Stomach (tissue), 9 donors: Measurements from ENCODE around the gene CDH9. TPM values are rescaled to one million over a fixed set of nuclear protein-coding genes. Genes with fewer than 3 reads are reported as not detected.

Experiments used
- DNase-seq, 2 donors: peaks; one replicate each; pipeline versions ENCODE4 v3.0.0 to v3.0.0-alpha.2; 2013 to 2019
- H3K27ac ChIP-seq, 5 donors: fragments of 200-600 bp in 4 of 5; sonication (generic) in 4 of 5; one replicate each; pipeline ENCODE4 v1.5.1; 2013 to 2019; ENCODE audit warnings: mild to moderate bottlenecking in 1 of 5, moderate library complexity in 1 of 5
- H3K27me3 ChIP-seq, 3 donors: fragments of 200-600 bp; sonication (generic); one replicate each; pipeline ENCODE4 v1.5.1; 2017 to 2019; ENCODE audit warnings: mixed run types in 1 of 3
- H3K36me3 ChIP-seq, 4 donors: fragments of 200-600 bp; sonication (generic); 1 replicate in 3 of 4; 2 replicates in 1 of 4; pipeline ENCODE4 v1.5.1; 2016 to 2019
- H3K4me1 ChIP-seq, 4 donors: fragments of 200-600 bp; sonication (generic); one replicate each; pipeline ENCODE4 v1.5.1; 2016 to 2019
- H3K4me3 ChIP-seq, 4 donors: fragments of 200-600 bp; sonication (generic) in 3 of 4; one replicate each; pipeline ENCODE4 v1.5.1; 2016 to 2019; ENCODE audit warnings: mild to moderate bottlenecking in 1 of 4
- H3K9me3 ChIP-seq, 4 donors: fragments of 200-600 bp; sonication (generic); one replicate each; pipeline ENCODE4 v1.5.1; 2016 to 2019
- EP300 ChIP-seq: sonication (generic); formaldehyde crosslinking; IDR thresholded peaks from one replicate; pipeline ENCODE4 v1.6.1; 2017; ENCODE audit warnings: antibody characterized with exemption
- POLR2A ChIP-seq, 4 donors: fragments of 450-650 bp; IDR thresholded peaks; one replicate each; pipeline ENCODE4 v1.6.1; 2016; ENCODE audit warnings: antibody characterized with exemption in 4 of 4, control low read depth in 2 of 4, mild to moderate bottlenecking in 1 of 4, moderate library complexity in 1 of 4
- POLR2AphosphoS5 ChIP-seq, 3 donors: sonication (generic); formaldehyde crosslinking; IDR thresholded peaks; one replicate each; pipeline ENCODE4 v1.6.1; 2016; ENCODE audit warnings: antibody characterized with exemption in 3 of 3
- WGBS, 5 donors: extraction: QIAGEN DNeasy Blood & Tissue Kit in 3 of 5; methylation state at CpG; one replicate each; pipeline versions ENCODE4 v1.1.5 to v1.1.7; 2013 to 2018; 5-methylcytosine and 5-hydroxymethylcytosine counted together
- intact Hi-C: fragments of 100-400 bp; cut with DNase I; formaldehyde crosslinking; loops from one replicate; pipeline ENCODE4 v1.15.1; 2023; ENCODE audit warnings: low total_unique reads
- polyA plus RNA-seq, 3 donors: library from polyadenylated mRNA; stranded (reverse); fragments of 200-250 nt; gene quantifications; one replicate each; pipeline ENCODE4 v1.2.3, GENCODE V29; 2013
- total RNA-seq, 5 donors: library from RNA; depleted of rRNA; stranded (reverse); fragments of >200 nt; gene quantifications; one replicate each; pipeline versions ENCODE4 v1.1.0 to v1.2.3, GENCODE V29; 2014 to 2016
- TF ChIP-seq, protein P1 (sequence below), 7 experiments: fragments of 450-650 bp in 4 of 7; fragments of 200-600 bp in 3 of 7; sonication (generic) in 3 of 7; IDR thresholded peaks; one replicate each; pipeline ENCODE4 v1.5.1; 2016 to 2019; ENCODE audit warnings: antibody characterized with exemption in 7 of 7, control low read depth in 2 of 7, mild to moderate bottlenecking in 1 of 7
- donor health status: healthy with polysubstance abuse.
- donor health status: Bipolar disorder and iron deficiency.
- donor health status: healthy.

The CDH9 gene
- total and polyA plus RNA-seq, 8 donors = 2.0 TPM; not detected in 7

DNA sequence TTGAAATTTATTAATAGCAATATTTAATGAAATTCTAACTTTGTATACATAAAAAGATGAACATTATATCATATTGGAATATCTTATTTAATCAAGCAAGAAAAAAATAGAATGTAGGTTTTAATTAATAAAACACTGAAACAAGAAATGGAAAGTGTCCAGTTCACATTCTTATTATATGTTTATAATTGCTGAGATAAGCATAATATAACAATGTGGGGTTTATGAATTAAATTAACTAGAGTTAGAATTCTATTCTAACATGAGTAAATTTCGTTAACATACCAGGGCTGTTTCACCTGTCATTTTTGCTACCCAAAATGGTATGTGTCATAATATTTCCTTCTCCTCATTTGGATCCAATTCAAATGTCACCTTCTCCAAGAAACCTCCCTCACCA lies 12.3 kb downstream of the CDH9 start:
- no peaks in the 10 kb centered on the region for H3K36me3 ChIP-seq
- H3K4me3 ChIP-seq = no peak overlapping the region
- intact Hi-C loops = no loop called here
- H3K27ac ChIP-seq = no peak overlapping the region
- TF ChIP-seq POLR2AphosphoS5 (IDR thresholded peaks at IDR 0.05) (no peak), EP300 (no peak), POLR2A (IDR thresholded peaks at IDR 0.05) (no peak)
- TF ChIP-seq, protein P1, sequence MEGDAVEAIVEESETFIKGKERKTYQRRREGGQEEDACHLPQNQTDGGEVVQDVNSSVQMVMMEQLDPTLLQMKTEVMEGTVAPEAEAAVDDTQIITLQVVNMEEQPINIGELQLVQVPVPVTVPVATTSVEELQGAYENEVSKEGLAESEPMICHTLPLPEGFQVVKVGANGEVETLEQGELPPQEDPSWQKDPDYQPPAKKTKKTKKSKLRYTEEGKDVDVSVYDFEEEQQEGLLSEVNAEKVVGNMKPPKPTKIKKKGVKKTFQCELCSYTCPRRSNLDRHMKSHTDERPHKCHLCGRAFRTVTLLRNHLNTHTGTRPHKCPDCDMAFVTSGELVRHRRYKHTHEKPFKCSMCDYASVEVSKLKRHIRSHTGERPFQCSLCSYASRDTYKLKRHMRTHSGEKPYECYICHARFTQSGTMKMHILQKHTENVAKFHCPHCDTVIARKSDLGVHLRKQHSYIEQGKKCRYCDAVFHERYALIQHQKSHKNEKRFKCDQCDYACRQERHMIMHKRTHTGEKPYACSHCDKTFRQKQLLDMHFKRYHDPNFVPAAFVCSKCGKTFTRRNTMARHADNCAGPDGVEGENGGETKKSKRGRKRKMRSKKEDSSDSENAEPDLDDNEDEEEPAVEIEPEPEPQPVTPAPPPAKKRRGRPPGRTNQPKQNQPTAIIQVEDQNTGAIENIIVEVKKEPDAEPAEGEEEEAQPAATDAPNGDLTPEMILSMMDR (IDR thresholded peaks at IDR 0.05) = no peak
- 26 to 49% (median 35%) methylated on average over 1 of the region's 1 CpG for WGBS, 5 donors
- H3K27me3 ChIP-seq = no peaks in the 10 kb centered on the region
- no peaks in the 10 kb centered on the region for H3K9me3 ChIP-seq
- no peak for DNase-seq
- H3K4me1 ChIP-seq = no peaks in the 10 kb centered on the region

- H3K4me1 ChIP-seq = no peaks in the 10 kb centered on the region
- no peaks in the 10 kb centered on the region for H3K36me3 ChIP-seq
- WGBS, 5 donors = 33 to 68% (median 46%) methylated on average over 1 of the region's 1 CpG
- TF ChIP-seq EP300 (no peak), POLR2AphosphoS5 (IDR thresholded peaks at IDR 0.05) (no peak), POLR2A (IDR thresholded peaks at IDR 0.05) (no peak)
- TF ChIP-seq, protein P1 (IDR thresholded peaks at IDR 0.05) = no peak
- H3K9me3 ChIP-seq = no peaks in the 10 kb centered on the region
- H3K27ac ChIP-seq = no peak overlapping the region
- DNase-seq = no peak
- intact Hi-C loops = no loop called here
- no peak overlapping the region for H3K4me3 ChIP-seq
- H3K27me3 ChIP-seq = no peaks in the 10 kb centered on the region
Measured at GRCh38 chr5:27021471-27021870, 16.9 kb downstream of the CDH9 start.

GRCh38 chr5:27020973-27021372 lies 17.4 kb downstream of the CDH9 start:
- H3K36me3 ChIP-seq = no peaks in the 10 kb centered on the region
- DNase-seq = peak in 1 of 2 donors; percentile 30
- no peak for TF ChIP-seq POLR2AphosphoS5 (IDR thresholded peaks at IDR 0.05)
- no peak for TF ChIP-seq POLR2A (IDR thresholded peaks at IDR 0.05)
- no peak for TF ChIP-seq EP300
- TF ChIP-seq, protein P1 (IDR thresholded peaks at IDR 0.05) = no peak
- no peaks in the 10 kb centered on the region for H3K27me3 ChIP-seq
- intact Hi-C loops = no loop called here
- H3K9me3 ChIP-seq = no peaks in the 10 kb centered on the region
- no peak overlapping the region for H3K27ac ChIP-seq
- H3K4me3 ChIP-seq = no peak overlapping the region
- H3K4me1 ChIP-seq = no peaks in the 10 kb centered on the region
- WGBS, 5 donors = 28 to 35% (median 33%) methylated on average over 1 of the region's 1 CpG

- peaks cover 0 to 5% (median 0%) of the 10 kb centered on the region in 4 donors for H3K4me1 ChIP-seq
- no peak overlapping the region for H3K4me3 ChIP-seq
- TF ChIP-seq EP300 = no peak
- TF ChIP-seq, protein P1 (IDR thresholded peaks at IDR 0.05) = no peak
- TF ChIP-seq POLR2AphosphoS5 (IDR thresholded peaks at IDR 0.05) = no peak
- TF ChIP-seq POLR2A (IDR thresholded peaks at IDR 0.05) = no peak
- no peak for DNase-seq
- no peaks in the 10 kb centered on the region for H3K36me3 ChIP-seq
- H3K9me3 ChIP-seq = no peaks in the 10 kb centered on the region
- no peaks in the 10 kb centered on the region for H3K27me3 ChIP-seq
- intact Hi-C loops = no loop called here
- no peak overlapping the region for H3K27ac ChIP-seq
Measured at GRCh38 chr5:27015758-27016157, 22.6 kb downstream of the CDH9 start.
